Activated CD8-positive, alpha-beta T cell treated with anti-CD3 and anti-CD28 coated beads for 36 hours (primary cell): Measurements from ENCODE around the gene BIK. TPM values are rescaled to one million over a fixed set of nuclear protein-coding genes. Genes with fewer than 3 reads are reported as not detected.

Source experiments
- ATAC-seq: fragments of 200-7000 bp; cut with Tn5 transposase; one replicate; pipeline ENCODE4 v1.10.0; 2021; ENCODE audit warnings: mild to moderate bottlenecking, moderate library complexity
- CTCF ChIA-PET: fragments of 350-600 bp; sonication (Branson Sonifier 250); formaldehyde crosslinking; loops from one replicate; lab custom pipeline; 2021; ENCODE audit warnings: antibody characterized with exemption; lab: Charles Lee
- POLR2A ChIA-PET: fragments of 350-600 bp; sonication (Branson Sonifier 250); formaldehyde crosslinking; loops from one replicate; lab custom pipeline; 2021; ENCODE audit warnings: antibody characterized with exemption; lab: Charles Lee
- DNase-seq: peaks from one replicate; pipeline ENCODE4 v3.0.0-alpha.2; 2020
- H3K27ac Mint-ChIP-seq: one replicate; pipeline ENCODE4 v1.8.0; 2021; ENCODE audit warnings: mild to moderate bottlenecking, mixed read lengths
- H3K27me3 Mint-ChIP-seq: one replicate; pipeline ENCODE4 v1.8.0; 2021; ENCODE audit warnings: mixed read lengths
- H3K36me3 Mint-ChIP-seq: one replicate; pipeline ENCODE4 v1.8.0; 2021; ENCODE audit warnings: low read depth, mixed read lengths
- H3K4me1 Mint-ChIP-seq: one replicate; pipeline ENCODE4 v1.8.0; 2021; ENCODE audit warnings: low read depth, mixed read lengths
- H3K4me3 Mint-ChIP-seq: one replicate; pipeline ENCODE4 v1.8.0; 2021; ENCODE audit warnings: mild to moderate bottlenecking, moderate library complexity, mixed read lengths
- H3K9me3 Mint-ChIP-seq: one replicate; pipeline ENCODE4 v1.8.0; 2021; ENCODE audit warnings: mixed read lengths
- intact Hi-C: fragments of 100-400 bp; cut with micrococcal nuclease; formaldehyde crosslinking; loops from one replicate; pipeline ENCODE4 v1.10.0; 2022
- total RNA-seq, 2 experiments: library from RNA; stranded (reverse); gene quantifications; one replicate each; pipeline ENCODE4 v1.2.3, GENCODE V29; 2021
- TF ChIP-seq, protein P1 (sequence below): fragments of 200-600 bp; IDR thresholded peaks from one replicate; pipeline ENCODE4 v1.8.0; 2022; ENCODE audit warnings: antibody characterized with exemption, mild to moderate bottlenecking

Gene BIK
- total RNA-seq, 2 experiments from 2014 or later: 2.5 to 3.3 TPM

DNA sequence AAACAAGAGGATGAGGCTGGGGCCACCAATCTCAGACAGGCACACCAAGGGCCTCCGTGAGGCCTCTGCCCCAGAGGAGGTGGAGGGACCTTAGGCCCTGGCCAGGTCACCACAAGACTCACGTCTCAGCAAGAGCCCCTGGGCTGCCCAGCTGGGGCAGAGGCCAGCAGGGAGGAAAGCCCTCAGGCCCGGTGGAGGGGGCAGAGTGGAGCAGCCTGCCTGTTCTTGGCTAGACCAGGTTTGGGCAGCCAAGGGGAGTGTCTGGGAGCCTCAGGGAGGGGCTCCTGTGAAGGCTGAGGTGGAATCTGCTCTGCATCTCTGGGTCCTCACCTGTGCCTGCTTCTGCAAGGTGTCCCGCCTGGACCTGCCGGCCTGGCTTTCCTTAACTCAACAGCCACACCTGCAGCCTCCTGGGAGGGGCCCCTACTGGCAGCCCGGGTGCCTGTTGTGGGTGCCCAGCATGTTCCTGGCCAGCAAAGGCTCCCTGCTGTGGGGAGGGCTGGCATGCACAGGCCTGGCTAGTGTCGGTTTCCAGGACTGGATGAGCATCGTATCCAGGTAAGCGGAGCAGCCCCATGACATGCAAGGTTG lies 64.5 kb downstream of the BIK start:
- Mint-ChIP-seq H3K4me3 (no peak overlapping the region), H3K4me1 (no peaks in the 10 kb centered on the region), H3K27ac (no peak overlapping the region), H3K27me3 (no peaks in the 10 kb centered on the region), H3K9me3 (no peaks in the 10 kb centered on the region), H3K36me3 (peaks cover 45% of the 10 kb centered on the region)
- POLR2A ChIA-PET: interaction anchor here (0.6 kb wide), 1 partner anchor 467 kb away, joined by 3 read pairs; no protein-coding TSS in a partner anchor
- no peak for DNase-seq
- TF ChIP-seq, protein P1, sequence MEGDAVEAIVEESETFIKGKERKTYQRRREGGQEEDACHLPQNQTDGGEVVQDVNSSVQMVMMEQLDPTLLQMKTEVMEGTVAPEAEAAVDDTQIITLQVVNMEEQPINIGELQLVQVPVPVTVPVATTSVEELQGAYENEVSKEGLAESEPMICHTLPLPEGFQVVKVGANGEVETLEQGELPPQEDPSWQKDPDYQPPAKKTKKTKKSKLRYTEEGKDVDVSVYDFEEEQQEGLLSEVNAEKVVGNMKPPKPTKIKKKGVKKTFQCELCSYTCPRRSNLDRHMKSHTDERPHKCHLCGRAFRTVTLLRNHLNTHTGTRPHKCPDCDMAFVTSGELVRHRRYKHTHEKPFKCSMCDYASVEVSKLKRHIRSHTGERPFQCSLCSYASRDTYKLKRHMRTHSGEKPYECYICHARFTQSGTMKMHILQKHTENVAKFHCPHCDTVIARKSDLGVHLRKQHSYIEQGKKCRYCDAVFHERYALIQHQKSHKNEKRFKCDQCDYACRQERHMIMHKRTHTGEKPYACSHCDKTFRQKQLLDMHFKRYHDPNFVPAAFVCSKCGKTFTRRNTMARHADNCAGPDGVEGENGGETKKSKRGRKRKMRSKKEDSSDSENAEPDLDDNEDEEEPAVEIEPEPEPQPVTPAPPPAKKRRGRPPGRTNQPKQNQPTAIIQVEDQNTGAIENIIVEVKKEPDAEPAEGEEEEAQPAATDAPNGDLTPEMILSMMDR: no peak
- CTCF ChIA-PET: no interaction called here
- no peak for ATAC-seq
- intact Hi-C loops: no loop called here

DNA sequence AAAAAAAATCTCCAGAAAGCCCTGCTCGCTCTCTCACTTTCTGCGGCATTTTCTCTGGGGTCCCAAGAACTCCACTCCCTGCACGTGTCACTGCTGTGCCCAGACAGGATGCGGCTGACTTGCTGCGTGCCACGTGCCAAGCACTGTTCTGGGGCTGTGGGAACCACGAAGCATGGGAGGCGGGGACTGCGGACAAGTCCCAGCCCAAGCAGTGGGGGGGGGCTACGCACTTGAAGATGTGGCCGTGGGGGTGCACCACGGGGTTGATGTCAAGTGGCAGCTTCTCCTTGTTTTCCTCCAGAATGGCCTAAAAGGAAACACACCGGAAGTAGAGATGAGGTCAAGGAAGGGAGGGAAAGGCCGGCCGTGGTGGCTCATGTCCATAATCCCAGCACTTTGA lies 65.5 kb downstream of the BIK start:
- peaks cover 51% of the 10 kb centered on the region for H3K36me3 Mint-ChIP-seq

DNA sequence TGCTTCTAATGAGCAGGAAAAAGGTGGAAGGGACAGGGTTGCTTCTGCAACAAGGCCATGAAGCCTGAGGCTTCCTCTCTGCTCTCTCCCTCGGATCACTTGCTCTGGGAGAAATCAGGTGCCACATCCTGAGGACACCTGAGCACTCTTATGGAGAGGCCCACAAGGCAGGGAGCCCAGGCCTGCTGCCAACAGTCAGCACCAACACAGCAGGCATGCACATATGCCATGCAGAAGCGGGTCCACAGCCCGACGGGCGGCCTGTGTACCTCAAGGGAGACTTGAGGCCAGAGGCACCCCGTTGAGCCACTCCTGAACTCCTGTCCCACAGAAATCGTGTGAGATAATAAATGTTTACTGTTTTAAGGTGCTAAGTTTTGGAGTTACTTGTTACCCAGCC lies 66.9 kb downstream of the BIK start:
- Mint-ChIP-seq H3K27ac (no peak overlapping the region), H3K9me3 (no peaks in the 10 kb centered on the region), H3K4me3 (no peak overlapping the region), H3K36me3 (peaks cover 49% of the 10 kb centered on the region), H3K4me1 (no peaks in the 10 kb centered on the region), H3K27me3 (no peaks in the 10 kb centered on the region)
- intact Hi-C loops: no loop called here
- DNase-seq: no peak
- ChIA-PET CTCF (no interaction called here), POLR2A (no interaction called here)
- TF ChIP-seq, protein P1: no peak
- no peak for ATAC-seq

More for the DNA sequence above, 65.5 kb downstream of the BIK start:
- H3K9me3 Mint-ChIP-seq: no peaks in the 10 kb centered on the region
- TF ChIP-seq, protein P1: no peak
- intact Hi-C loops: no loop called here
- ATAC-seq: no peak
- no peak overlapping the region for H3K4me3 Mint-ChIP-seq
- ChIA-PET POLR2A (no interaction called here), CTCF (no interaction called here)
- H3K4me1 Mint-ChIP-seq: no peaks in the 10 kb centered on the region
- H3K27ac Mint-ChIP-seq: no peak overlapping the region
- no peaks in the 10 kb centered on the region for H3K27me3 Mint-ChIP-seq
- DNase-seq: no peak

Other genes starting within 250 kb of the BIK start
- gene PACSIN2, start 95.6 kb upstream of the BIK start, total RNA-seq: 10 to 100 TPM; 33.5 to 35.7 TPM
- gene TTLL1, start 21.4 kb upstream of the BIK start, total RNA-seq: 1 to 10 TPM; 4.2 to 6.0 TPM
- 10 to 100 TPM; 14.8 to 15.0 TPM for gene MCAT, start 32.6 kb downstream of the BIK start, total RNA-seq
- gene TSPO, start 40.8 kb downstream of the BIK start, total RNA-seq: 100 to 1,000 TPM in 1 of 2 experiments, 10 to 100 TPM in 1; 94.8 to 103 TPM
- gene TTLL12, start 76.4 kb downstream of the BIK start, total RNA-seq: 10 to 100 TPM; 83.5 to 86.0 TPM
- gene SCUBE1, start 232.6 kb downstream of the BIK start, total RNA-seq: under 1 TPM in 1 of 2 experiments, not detected in 1; 0.07 TPM